ENCODE measurements around the gene ETS1. TPM values are rescaled to one million over a fixed set of nuclear protein-coding genes. Genes with fewer than 3 reads are reported as not detected.

ETS1 gene
- total RNA-seq, 2 experiments from 2014 or later, result 203 to 466 TPM

DNA sequence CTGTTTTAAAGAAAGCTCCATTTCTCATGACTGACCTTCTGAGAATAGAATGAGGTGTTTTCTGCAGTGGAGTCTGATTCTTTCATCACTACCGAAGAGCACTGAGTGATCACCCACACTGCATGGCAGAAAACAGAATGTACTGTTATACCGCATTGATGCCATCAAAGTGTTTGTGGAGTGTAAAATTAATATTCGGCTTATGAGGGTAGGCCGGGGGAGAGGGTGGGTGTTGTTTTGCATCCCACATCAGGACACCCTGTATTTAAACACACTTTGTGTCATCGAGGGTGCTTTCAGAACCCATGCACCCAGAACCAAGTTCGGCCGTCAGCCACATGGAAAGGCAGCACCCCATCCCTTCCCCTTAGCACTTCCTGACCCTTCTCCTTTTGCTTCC, 41.3 kb upstream of the ETS1 start:
- DNase-seq (ENCODE audit: low spot score), result peak; percentile 36
- no TSS peak for BruUV-seq (replicated peaks)
- H3K4me1 ChIP-seq (ENCODE audit: insufficient read depth, low read length, poor library complexity, severe bottlenecking), result peaks cover 90% of the 10 kb centered on the region
- no peaks in the 10 kb centered on the region for H3K36me3 ChIP-seq (ENCODE audit: insufficient read depth, low read length)
- ChIA-PET CTCF (ENCODE audit: unreplicated experiment) (interaction anchor here (0.6 to 4.6 kb wide), 10 partner anchors 10 to 456 kb away, joined by 3 to 78 read pairs (median 4); no protein-coding TSS in a partner anchor), POLR2A (interaction anchor here (0.6 to 16.8 kb wide), 31 partner anchors 9 to 458 kb away, joined by 3 to 631 read pairs (median 4); partner anchors contain the start of gene FLI1)
- peak overlapping the region; percentile 74 for H3K4me2 ChIP-seq (ENCODE audit: low read length)
- no peak for TF ChIP-seq CTCF (conservative IDR thresholded peaks at IDR 0.05; ENCODE audit: low read length)
- no peak for TF ChIP-seq EZH2phosphoT487 (IDR thresholded peaks at IDR 0.05; ENCODE audit: borderline replicate concordance, low read depth, low read length)
- H4K20me1 ChIP-seq (ENCODE audit: insufficient read depth, low read length), result no peaks in the 10 kb centered on the region
- H2AFZ ChIP-seq (ENCODE audit: low read length), result peak overlapping the region; percentile 90; the same call in 1 of the 2 replicates
- H3K9me2 ChIP-seq (ENCODE audit: insufficient read depth, low read length), result no peaks in the 10 kb centered on the region
- H3K27ac ChIP-seq (ENCODE audit: low read depth, low read length, poor library complexity, severe bottlenecking), result peak overlapping the region; percentile 97
- H3K9me3 ChIP-seq (ENCODE audit: low read length), result no peaks in the 10 kb centered on the region
- H3K4me3 ChIP-seq (ENCODE audit: low read depth, low read length, poor library complexity, severe bottlenecking), result no peak overlapping the region
- intact Hi-C loops (cut with micrococcal nuclease; ENCODE audit: unreplicated experiment), result no loop called here
- H3K79me2 ChIP-seq (ENCODE audit: insufficient read depth, low read depth, low read length), result no peaks in the 10 kb centered on the region; the same call in 1 of the 2 replicates

DNA sequence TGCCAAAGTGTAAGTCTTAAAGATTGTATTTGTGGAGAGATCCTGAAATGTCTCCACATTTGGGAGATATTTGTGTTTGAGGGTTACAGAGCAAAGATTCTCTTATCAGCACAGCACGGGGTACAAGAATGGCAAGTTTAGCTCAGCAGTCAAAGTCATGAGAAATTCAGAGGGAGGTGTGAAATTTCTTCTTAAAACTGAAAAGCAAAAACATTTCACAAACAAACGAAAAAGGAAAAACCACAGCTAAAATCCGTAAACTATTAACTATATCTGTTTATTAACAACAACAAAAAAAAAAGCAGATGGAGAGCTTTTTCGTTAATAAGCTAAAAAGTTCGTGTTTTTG, 40.9 kb upstream of the ETS1 start:
- H2AFZ ChIP-seq (ENCODE audit: low read length), result peak overlapping the region; percentile 90; the same call in 1 of the 2 replicates
- ChIA-PET POLR2A (interaction anchor here (0.6 to 16.8 kb wide), 31 partner anchors 8 to 457 kb away, joined by 3 to 631 read pairs (median 4); partner anchors contain the start of gene FLI1), CTCF (ENCODE audit: unreplicated experiment) (interaction anchor here (0.6 to 4.6 kb wide), 9 partner anchors 9 to 456 kb away, joined by 3 to 78 read pairs (median 5); no protein-coding TSS in a partner anchor)
- H3K4me3 ChIP-seq (ENCODE audit: low read depth, low read length, poor library complexity, severe bottlenecking), result no peak overlapping the region
- H3K4me2 ChIP-seq (ENCODE audit: low read length), result peak overlapping the region; percentile 74
- H3K4me1 ChIP-seq (ENCODE audit: insufficient read depth, low read length, poor library complexity, severe bottlenecking), result peaks cover 94% of the 10 kb centered on the region
- H3K36me3 ChIP-seq (ENCODE audit: insufficient read depth, low read length), result no peaks in the 10 kb centered on the region
- H4K20me1 ChIP-seq (ENCODE audit: insufficient read depth, low read length), result no peaks in the 10 kb centered on the region
- no peak; the same call in 1 of the 2 replicates for TF ChIP-seq CTCF (conservative IDR thresholded peaks at IDR 0.05; ENCODE audit: low read length)
- no peak for TF ChIP-seq EZH2phosphoT487 (IDR thresholded peaks at IDR 0.05; ENCODE audit: borderline replicate concordance, low read depth, low read length)
- no TSS peak for BruUV-seq (replicated peaks)
- H3K9me2 ChIP-seq (ENCODE audit: insufficient read depth, low read length), result no peaks in the 10 kb centered on the region
- H3K27ac ChIP-seq (ENCODE audit: low read depth, low read length, poor library complexity, severe bottlenecking), result peak overlapping the region; percentile 97
- DNase-seq (ENCODE audit: low spot score), result no peak
- intact Hi-C loops (cut with micrococcal nuclease; ENCODE audit: unreplicated experiment), result no loop called here
- H3K79me2 ChIP-seq (ENCODE audit: insufficient read depth, low read depth, low read length), result no peaks in the 10 kb centered on the region; the same call in 1 of the 2 replicates
- H3K9me3 ChIP-seq (ENCODE audit: low read length), result no peaks in the 10 kb centered on the region
